ENCODE data around the gene BBS1. TPM values are rescaled to one million over a fixed set of nuclear protein-coding genes. Genes with fewer than 3 reads are reported as not detected.

BBS1 gene
- total and polyA plus RNA-seq, 8 donors, result 22.8 to 75.1 (median 63.6) TPM

- Histone ChIP-seq H3K4me3 (no peak overlapping the region), H3K27me3 (peaks cover 0 to 24% of the 10 kb centered on the region in 2 donors), H3K4me1 (peaks cover 0 to 15% of the 10 kb centered on the region in 2 donors), H3K9me3 (no peaks in the 10 kb centered on the region), H3K36me3 (no peaks in the 10 kb centered on the region), H3K27ac (no peak overlapping the region)
- ATAC-seq, result no peak
- no peak for TF ChIP-seq CTCF (IDR thresholded peaks at IDR 0.05)
- intact Hi-C loops (cut with DNase I), result no loop called here
- peak in 1 of 4 donors; percentile 60 for DNase-seq
These were observed 55.8 kb downstream of the BBS1 start for GRCh38 chr11:66566221-66566620.

GRCh38 chr11:66567787-66568123 lies 57.3 kb downstream of the BBS1 start:
- Histone ChIP-seq H3K27ac (no peak overlapping the region), H3K4me3 (peak overlapping the region; percentile 57 to 60), H3K4me1 (peaks cover 0 to 15% of the 10 kb centered on the region in 2 donors), H3K36me3 (no peaks in the 10 kb centered on the region), H3K27me3 (peaks cover 0 to 24% of the 10 kb centered on the region in 2 donors), H3K9me3 (no peaks in the 10 kb centered on the region)
- intact Hi-C loops (cut with DNase I), result no loop called here
- no peak for DNase-seq
- TF ChIP-seq CTCF (IDR thresholded peaks at IDR 0.05), result no peak
- no peak for ATAC-seq

- Histone ChIP-seq H3K9me3 (no peaks in the 10 kb centered on the region), H3K4me3 (peak within 1 kb of the TSS; percentile 57 to 60), H3K27ac (no peak within 1 kb of the TSS), H3K4me1 (peaks cover 0 to 15% of the 10 kb centered on the region in 2 donors), H3K36me3 (no peaks in the 10 kb centered on the region), H3K27me3 (peaks cover 0 to 24% of the 10 kb centered on the region in 2 donors)
- ATAC-seq (peak; percentile 98), DNase-seq (peak; percentile 64 to 96 (median 83))
- no peak for TF ChIP-seq CTCF (IDR thresholded peaks at IDR 0.05)
- intact Hi-C loops (cut with DNase I), result no loop called here
These were observed 57.9 kb downstream of the BBS1 start, which contains the start of gene CTSF for GRCh38 chr11:66568124-66568916. TSS of gene CTSF (minus strand) at chr11:66568606. CDS start at chr11:66568486, 120 bp downstream.

GRCh38 chr11:66569076-66569475 lies 58.6 kb downstream of the BBS1 start:
- H3K4me1 ChIP-seq, result peaks cover 0 to 15% of the 10 kb centered on the region in 2 donors
- no peak for TF ChIP-seq CTCF (IDR thresholded peaks at IDR 0.05)
- no peaks in the 10 kb centered on the region for H3K9me3 ChIP-seq
- no peak for DNase-seq
- peaks cover 0 to 24% of the 10 kb centered on the region in 2 donors for H3K27me3 ChIP-seq
- no peak overlapping the region for H3K4me3 ChIP-seq
- intact Hi-C loops (cut with DNase I), result no loop called here
- H3K36me3 ChIP-seq, result no peaks in the 10 kb centered on the region
- no peak overlapping the region for H3K27ac ChIP-seq
- no peak for ATAC-seq

GRCh38 chr11:66570079-66570849 lies 59.8 kb downstream of the BBS1 start:
- Histone ChIP-seq H3K36me3 (no peaks in the 10 kb centered on the region), H3K27ac (no peak overlapping the region), H3K4me1 (peaks cover 0 to 15% of the 10 kb centered on the region in 2 donors), H3K9me3 (no peaks in the 10 kb centered on the region), H3K4me3 (no peak overlapping the region), H3K27me3 (peaks cover 0 to 24% of the 10 kb centered on the region in 2 donors)
- intact Hi-C loops (cut with DNase I), result no loop called here
- DNase-seq (no peak), ATAC-seq (no peak)
- no peak for TF ChIP-seq CTCF (IDR thresholded peaks at IDR 0.05)

Data from left lung (tissue), 10 donors.